Measurements from ENCODE around the gene AGFG2. TPM values are rescaled to one million over a fixed set of nuclear protein-coding genes. Genes with fewer than 3 reads are reported as not detected.

The AGFG2 gene
- total and polyA plus RNA-seq, 2 of the 13 experiments (the other 11 are each of a cell fraction or from before 2014, with no cell fraction given) = 125 to 132 TPM

DNA sequence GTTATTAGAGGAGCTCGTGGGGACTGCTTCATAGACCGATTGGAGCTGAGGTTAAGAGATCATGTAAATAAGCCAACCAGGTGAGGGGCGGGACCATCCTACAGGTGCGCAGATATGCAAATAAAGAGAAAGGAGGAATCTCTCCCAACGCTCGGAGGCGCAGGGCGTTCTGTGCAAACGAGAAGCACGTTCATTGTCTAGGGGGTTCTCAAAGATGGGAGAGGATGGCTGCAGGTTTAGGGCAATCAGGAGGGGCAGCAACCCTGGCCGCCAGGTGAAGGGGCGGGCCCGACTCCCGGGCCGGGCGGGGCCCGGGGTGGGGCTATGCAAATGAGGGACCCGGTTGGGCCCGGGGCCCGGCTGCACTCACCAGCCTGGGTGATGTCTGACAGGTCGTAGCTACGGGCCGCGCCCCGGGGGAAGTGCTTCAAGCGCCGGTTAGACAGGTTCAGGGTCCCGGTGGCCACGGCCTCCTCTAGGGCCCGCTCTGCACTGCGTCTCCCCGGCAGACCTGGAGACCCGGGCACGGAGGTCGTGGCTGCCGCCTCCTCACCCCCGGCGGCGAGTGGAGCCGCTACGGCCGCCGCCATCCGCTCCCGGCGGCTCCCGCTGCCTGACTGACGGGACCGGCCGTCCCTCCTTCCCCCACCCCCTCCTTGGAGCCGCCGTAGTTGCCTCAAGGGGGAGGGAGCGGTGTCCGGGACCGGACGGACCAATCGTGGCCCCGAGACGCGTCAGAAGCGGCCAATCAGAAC is 46.7 kb downstream of the AGFG2 start, which contains the start of gene LRCH4:
TSS of gene LRCH4 (minus strand) at position 619 of the 755 bp plus-strand sequence. CDS start at position 590, 29 bp downstream.
- peak within 1 kb of the TSS; percentile 81 for H3K27ac ChIP-seq (ENCODE audit: extremely low read length, insufficient read depth, low read length)
- peak within 1 kb of the TSS; percentile 91 for H2AFZ ChIP-seq (ENCODE audit: low read length)
- H3K27me3 ChIP-seq (ENCODE audit: control insufficient read depth in 1 of 2, insufficient read depth in 2 of 2, low read length in 2 of 2) = peaks cover 0 to 6% of the 10 kb centered on the region in 2 experiments; a peak in 3 of 5 replicates
- CTCF ChIA-PET (ENCODE audit: low intra/inter-chr PET ratio, low total read pairs) = interaction anchor here (1.2 kb wide), 1 partner anchor 116 kb away, joined by 3 read pairs; no protein-coding TSS in a partner anchor
- ATAC-seq (peak; percentile 45), DNase-seq (ENCODE audit: low spot score) (no peak), FAIRE-seq (no peak)
- H3K4me1 ChIP-seq (ENCODE audit: insufficient read depth, low read length) = peaks cover 49% of the 10 kb centered on the region
- no peaks in the 10 kb centered on the region for H3K9me3 ChIP-seq (ENCODE audit: low read length)
- H3K9ac ChIP-seq (ENCODE audit: insufficient read depth, low read depth, low read length) = peak within 1 kb of the TSS; percentile 94
- no TSS peak for BruUV-seq (replicated peaks)
- intact Hi-C loops (cut with micrococcal nuclease; ENCODE audit: unreplicated experiment) = loop anchor here (1.0 kb wide), 1 partner anchor 27 kb away; the partner anchor contains the start of gene MOSPD3
- H3K79me2 ChIP-seq (ENCODE audit: insufficient read depth, low read length) = peaks cover 6% of the 10 kb centered on the region
- peak within 1 kb of the TSS; percentile 80 to 98 (median 86) for H3K4me3 ChIP-seq (replicated peaks in 1 of 3; ENCODE audit: insufficient read depth in 1 of 3, low read depth in 2 of 3, low read length in 3 of 3)
- H3K4me2 ChIP-seq (ENCODE audit: low read depth, low read length) = peak within 1 kb of the TSS; percentile 100
- H3K36me3 ChIP-seq (replicated peaks in 1 of 2; ENCODE audit: control insufficient read depth in 1 of 2, insufficient read depth in 2 of 2, low read length in 2 of 2) = peaks cover 8 to 14% of the 10 kb centered on the region in 2 experiments; a peak in 4 of 5 replicates
- in situ Hi-C loops (cut with HindIII; ENCODE audit: extremely low pct_ligation_motif_present, low pct_unique_long_range_greater_than_20kb) = no loop called here
- H4K20me1 ChIP-seq (ENCODE audit: insufficient read depth, low read length) = peaks cover 8% of the 10 kb centered on the region; the same call in 1 of the 2 replicates
- under 1% methylated on average over 28 of the region's 61 CpGs for WGBS (ENCODE audit: low lambda C conversion rate)
- POLR2A ChIA-PET = interaction anchor here (0.5 to 4.1 kb wide), 63 partner anchors 8 to 532 kb away, joined by 3 to 73 read pairs (median 4); partner anchors contain the start of genes ACTL6B, AGFG2, EPHB4 and EPO
- TF ChIP-seq ZNF782 (CRISPR knock-in tag; IDR thresholded peaks at IDR 0.05; ENCODE audit: borderline replicate concordance) = peak; percentile 62; the same call in 1 of the 2 replicates
- TF ChIP-seq TGIF2 (CRISPR knock-in tag; IDR thresholded peaks at IDR 0.05) = peak; percentile 71; the same call in 1 of the 2 replicates
- TF ChIP-seq ZBTB21 (CRISPR knock-in tag; IDR thresholded peaks at IDR 0.05) = no peak; the same call in 1 of the 2 replicates
- peak; percentile 91 for TF ChIP-seq GATAD1 (CRISPR knock-in tag; IDR thresholded peaks at IDR 0.05)
- TF ChIP-seq ZNF260 (CRISPR knock-in tag; IDR thresholded peaks at IDR 0.05; ENCODE audit: borderline replicate concordance, low read depth) = no peak
- peak; percentile 59; the same call in 1 of the 2 replicates for TF ChIP-seq ZNF670 (CRISPR knock-in tag; IDR thresholded peaks at IDR 0.05; ENCODE audit: borderline replicate concordance)
- no peak for TF ChIP-seq ADNP (CRISPR knock-in tag; IDR thresholded peaks at IDR 0.05)
- TF ChIP-seq KAT2B (IDR thresholded peaks at IDR 0.05; ENCODE audit: borderline replicate concordance, low read depth, low read length) = no peak
- no peak for TF ChIP-seq ZNF510 (CRISPR knock-in tag; IDR thresholded peaks at IDR 0.05; ENCODE audit: low read depth)
- peak; percentile 49; the same call in 1 of the 2 replicates for TF ChIP-seq ZNF747 (CRISPR knock-in tag; IDR thresholded peaks at IDR 0.05; ENCODE audit: borderline replicate concordance)
- TF ChIP-seq, protein P1, sequence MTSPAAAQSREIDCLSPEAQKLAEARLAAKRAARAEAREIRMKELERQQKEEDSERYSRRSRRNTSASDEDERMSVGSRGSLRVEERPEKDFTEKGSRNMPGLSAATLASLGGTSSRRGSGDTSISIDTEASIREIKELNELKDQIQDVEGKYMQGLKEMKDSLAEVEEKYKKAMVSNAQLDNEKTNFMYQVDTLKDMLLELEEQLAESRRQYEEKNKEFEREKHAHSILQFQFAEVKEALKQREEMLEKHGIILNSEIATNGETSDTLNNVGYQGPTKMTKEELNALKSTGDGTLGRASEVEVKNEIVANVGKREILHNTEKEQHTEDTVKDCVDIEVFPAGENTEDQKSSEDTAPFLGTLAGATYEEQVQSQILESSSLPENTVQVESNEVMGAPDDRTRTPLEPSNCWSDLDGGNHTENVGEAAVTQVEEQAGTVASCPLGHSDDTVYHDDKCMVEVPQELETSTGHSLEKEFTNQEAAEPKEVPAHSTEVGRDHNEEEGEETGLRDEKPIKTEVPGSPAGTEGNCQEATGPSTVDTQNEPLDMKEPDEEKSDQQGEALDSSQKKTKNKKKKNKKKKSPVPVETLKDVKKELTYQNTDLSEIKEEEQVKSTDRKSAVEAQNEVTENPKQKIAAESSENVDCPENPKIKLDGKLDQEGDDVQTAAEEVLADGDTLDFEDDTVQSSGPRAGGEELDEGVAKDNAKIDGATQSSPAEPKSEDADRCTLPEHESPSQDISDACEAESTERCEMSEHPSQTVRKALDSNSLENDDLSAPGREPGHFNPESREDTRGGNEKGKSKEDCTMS (CRISPR knock-in tag; conservative IDR thresholded peaks at IDR 0.05) = no peak
- TF ChIP-seq, protein P2, sequence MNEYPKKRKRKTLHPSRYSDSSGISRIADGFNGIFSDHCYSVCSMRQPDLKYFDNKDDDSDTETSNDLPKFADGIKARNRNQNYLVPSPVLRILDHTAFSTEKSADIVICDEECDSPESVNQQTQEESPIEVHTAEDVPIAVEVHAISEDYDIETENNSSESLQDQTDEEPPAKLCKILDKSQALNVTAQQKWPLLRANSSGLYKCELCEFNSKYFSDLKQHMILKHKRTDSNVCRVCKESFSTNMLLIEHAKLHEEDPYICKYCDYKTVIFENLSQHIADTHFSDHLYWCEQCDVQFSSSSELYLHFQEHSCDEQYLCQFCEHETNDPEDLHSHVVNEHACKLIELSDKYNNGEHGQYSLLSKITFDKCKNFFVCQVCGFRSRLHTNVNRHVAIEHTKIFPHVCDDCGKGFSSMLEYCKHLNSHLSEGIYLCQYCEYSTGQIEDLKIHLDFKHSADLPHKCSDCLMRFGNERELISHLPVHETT (CRISPR knock-in tag; conservative IDR thresholded peaks at IDR 0.05) = peak; percentile 90
- TF ChIP-seq, protein P3, sequence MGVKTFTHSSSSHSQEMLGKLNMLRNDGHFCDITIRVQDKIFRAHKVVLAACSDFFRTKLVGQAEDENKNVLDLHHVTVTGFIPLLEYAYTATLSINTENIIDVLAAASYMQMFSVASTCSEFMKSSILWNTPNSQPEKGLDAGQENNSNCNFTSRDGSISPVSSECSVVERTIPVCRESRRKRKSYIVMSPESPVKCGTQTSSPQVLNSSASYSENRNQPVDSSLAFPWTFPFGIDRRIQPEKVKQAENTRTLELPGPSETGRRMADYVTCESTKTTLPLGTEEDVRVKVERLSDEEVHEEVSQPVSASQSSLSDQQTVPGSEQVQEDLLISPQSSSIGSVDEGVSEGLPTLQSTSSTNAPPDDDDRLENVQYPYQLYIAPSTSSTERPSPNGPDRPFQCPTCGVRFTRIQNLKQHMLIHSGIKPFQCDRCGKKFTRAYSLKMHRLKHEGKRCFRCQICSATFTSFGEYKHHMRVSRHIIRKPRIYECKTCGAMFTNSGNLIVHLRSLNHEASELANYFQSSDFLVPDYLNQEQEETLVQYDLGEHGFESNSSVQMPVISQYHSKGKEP (CRISPR knock-in tag; IDR thresholded peaks at IDR 0.05) = peak; percentile 72; the same call in 1 of the 2 replicates
- TF ChIP-seq FLYWCH1 (CRISPR knock-in tag; IDR thresholded peaks at IDR 0.05) = 0 out of 2 replicates have a peak, but pooled peaks have one; percentile 16
- TF ChIP-seq CBX1 (IDR thresholded peaks at IDR 0.05; ENCODE audit: low read depth) = no peak
- peak; percentile 88 for TF ChIP-seq HDAC1 (CRISPR knock-in tag; IDR thresholded peaks at IDR 0.05)
